Measurements from ENCODE around the gene CAMK2A. TPM values are rescaled to one million over a fixed set of nuclear protein-coding genes. Genes with fewer than 3 reads are reported as not detected.

CAMK2A gene
- total RNA-seq, 1 donor from 2014 or later: 0.30 TPM

GRCh38 chr5:150196514-150196913, 93.1 kb downstream of the CAMK2A start:
- Mint-ChIP-seq H3K4me3 (no peak overlapping the region), H3K27ac (ENCODE audit: unreplicated experiment) (no peak overlapping the region), H3K27me3 (ENCODE audit: low read depth) (peaks cover 40% of the 10 kb centered on the region), H3K36me3 (ENCODE audit: low read depth) (no peaks in the 10 kb centered on the region), H3K4me1 (no peaks in the 10 kb centered on the region), H3K9me3 (no peaks in the 10 kb centered on the region)
- DNase-seq (ENCODE audit: low read depth, low spot score): no peak
- no peak for TF ChIP-seq CTCF (conservative IDR thresholded peaks at IDR 0.05)

GRCh38 chr5:150195736-150196485, 93.7 kb downstream of the CAMK2A start:
- H3K27ac Mint-ChIP-seq (ENCODE audit: unreplicated experiment): no peak overlapping the region
- peaks cover 46% of the 10 kb centered on the region for H3K27me3 Mint-ChIP-seq (ENCODE audit: low read depth)
- no peaks in the 10 kb centered on the region for H3K4me1 Mint-ChIP-seq

GRCh38 chr5:150192462-150192861, 97.1 kb downstream of the CAMK2A start:
- peaks cover 3% of the 10 kb centered on the region for H3K4me1 Mint-ChIP-seq
- TF ChIP-seq CTCF (conservative IDR thresholded peaks at IDR 0.05): no peak
- peaks cover 66% of the 10 kb centered on the region for H3K27me3 Mint-ChIP-seq (ENCODE audit: low read depth)
- H3K36me3 Mint-ChIP-seq (ENCODE audit: low read depth): no peaks in the 10 kb centered on the region
- no peaks in the 10 kb centered on the region for H3K9me3 Mint-ChIP-seq
- H3K27ac Mint-ChIP-seq (ENCODE audit: unreplicated experiment): no peak overlapping the region
- DNase-seq (ENCODE audit: low read depth, low spot score): no peak
- no peak overlapping the region for H3K4me3 Mint-ChIP-seq

More at GRCh38 chr5:150195736-150196485, 93.7 kb downstream of the CAMK2A start:
- TF ChIP-seq CTCF (conservative IDR thresholded peaks at IDR 0.05): no peak
- no peaks in the 10 kb centered on the region for H3K9me3 Mint-ChIP-seq
- DNase-seq (ENCODE audit: low read depth, low spot score): no peak
- H3K36me3 Mint-ChIP-seq (ENCODE audit: low read depth): no peaks in the 10 kb centered on the region
- H3K4me3 Mint-ChIP-seq: no peak overlapping the region

GRCh38 chr5:150190987-150191386, 98.6 kb downstream of the CAMK2A start:
- DNase-seq (ENCODE audit: low read depth, low spot score): no peak
- Mint-ChIP-seq H3K9me3 (no peaks in the 10 kb centered on the region), H3K36me3 (ENCODE audit: low read depth) (no peaks in the 10 kb centered on the region), H3K27me3 (ENCODE audit: low read depth) (peaks cover 79% of the 10 kb centered on the region), H3K27ac (ENCODE audit: unreplicated experiment) (no peak overlapping the region), H3K4me1 (peaks cover 3% of the 10 kb centered on the region), H3K4me3 (no peak overlapping the region)
- TF ChIP-seq CTCF (conservative IDR thresholded peaks at IDR 0.05): no peak

- no peak for TF ChIP-seq CTCF (conservative IDR thresholded peaks at IDR 0.05)
- no peak overlapping the region for H3K4me3 Mint-ChIP-seq
Measured at GRCh38 chr5:150190503-150190979, 99.0 kb downstream of the CAMK2A start.

More at GRCh38 chr5:150190503-150190979, 99.0 kb downstream of the CAMK2A start:
- Mint-ChIP-seq H3K9me3 (no peaks in the 10 kb centered on the region), H3K27ac (ENCODE audit: unreplicated experiment) (no peak overlapping the region), H3K4me1 (peaks cover 3% of the 10 kb centered on the region), H3K27me3 (ENCODE audit: low read depth) (peaks cover 79% of the 10 kb centered on the region), H3K36me3 (ENCODE audit: low read depth) (no peaks in the 10 kb centered on the region)
- no peak for DNase-seq (ENCODE audit: low read depth, low spot score)

All from neural crest cell (in vitro differentiated cells).